OCI-LY3 (cell line): ENCODE data around the gene ARHGAP22.

Experiments used
- H2AFZ ChIP-seq: fragments of 200-600, 300-600 bp; shearing (Covaris generic); 2 replicates; pipeline ENCODE4 v1.6.0; 2014; ENCODE audit warnings: antibody characterized with exemption, low read depth, low read length
- H3K27ac ChIP-seq: fragments of 200-600, 300-600 bp; sonication (generic); 2 replicates; pipeline ENCODE4 v1.5.1; 2014; ENCODE audit warnings: mild to moderate bottlenecking, low read length, moderate library complexity, mixed read lengths
- H3K27me3 ChIP-seq: fragments of 200-600, 300-600 bp; sonication (generic); 2 replicates; pipeline ENCODE4 v1.6.1; 2014; ENCODE audit warnings: low read depth, low read length, mixed read lengths
- H3K36me3 ChIP-seq: fragments of 200-600, 300-600 bp; sonication (generic); replicated peaks from 2 replicates; pipeline ENCODE3; 2014; ENCODE audit warnings: low read depth, low read length, mixed read lengths
- H3K4me1 ChIP-seq: fragments of 300-600, 200-600 bp; sonication (generic); 2 replicates; pipeline ENCODE4 v1.6.1; 2014; ENCODE audit warnings: low read length, mixed read lengths
- H3K4me2 ChIP-seq: fragments of 200-600, 300-600 bp; sonication (generic); 2 replicates; pipeline ENCODE4 v1.6.1; 2014; ENCODE audit warnings: low read length, mixed read lengths
- H3K4me3 ChIP-seq: fragments of 300-600, 200-600 bp; sonication (generic); 2 replicates; pipeline ENCODE4 v1.5.1; 2014; ENCODE audit warnings: antibody characterized with exemption, mild to moderate bottlenecking, low read length, moderate library complexity
- H3K79me2 ChIP-seq: fragments of 300-600, 200-600 bp; shearing (Covaris generic); 2 replicates; pipeline ENCODE4 v1.6.1; 2014; ENCODE audit warnings: mild to moderate bottlenecking, low read length, mixed read lengths
- H3K9ac ChIP-seq: fragments of 300-600, 200-600 bp; shearing (Covaris generic); 2 replicates; pipeline ENCODE4 v1.6.0; 2014; ENCODE audit warnings: mild to moderate bottlenecking, low read length, moderate library complexity
- H3K9me3 ChIP-seq: fragments of 200-600, 300-600 bp; shearing (Covaris generic); 2 replicates; pipeline ENCODE4 v1.6.1; 2014; ENCODE audit warnings: low read length, mixed read lengths; ENCODE audit not compliant: insufficient read depth
- H4K20me1 ChIP-seq: fragments of 200-600, 300-600 bp; sonication (generic); 2 replicates; pipeline ENCODE4 v1.6.1; 2016; ENCODE audit warnings: low read length, mixed read lengths; ENCODE audit not compliant: insufficient read depth
- EZH2phosphoT487 ChIP-seq: fragments of 200-600 bp; shearing (Covaris generic); IDR thresholded peaks from 2 replicates; pipeline ENCODE4 v1.6.1; 2018; ENCODE audit warnings: antibody characterized with exemption, mixed run types, low read depth
- TF ChIP-seq, protein P1 (sequence below): fragments of 200-600, 300-600 bp; sonication (generic); IDR thresholded peaks from 2 replicates; pipeline ENCODE4 v1.5.1; 2014; ENCODE audit warnings: antibody characterized with exemption, low read length, low read depth

Gene ARHGAP22

DNA sequence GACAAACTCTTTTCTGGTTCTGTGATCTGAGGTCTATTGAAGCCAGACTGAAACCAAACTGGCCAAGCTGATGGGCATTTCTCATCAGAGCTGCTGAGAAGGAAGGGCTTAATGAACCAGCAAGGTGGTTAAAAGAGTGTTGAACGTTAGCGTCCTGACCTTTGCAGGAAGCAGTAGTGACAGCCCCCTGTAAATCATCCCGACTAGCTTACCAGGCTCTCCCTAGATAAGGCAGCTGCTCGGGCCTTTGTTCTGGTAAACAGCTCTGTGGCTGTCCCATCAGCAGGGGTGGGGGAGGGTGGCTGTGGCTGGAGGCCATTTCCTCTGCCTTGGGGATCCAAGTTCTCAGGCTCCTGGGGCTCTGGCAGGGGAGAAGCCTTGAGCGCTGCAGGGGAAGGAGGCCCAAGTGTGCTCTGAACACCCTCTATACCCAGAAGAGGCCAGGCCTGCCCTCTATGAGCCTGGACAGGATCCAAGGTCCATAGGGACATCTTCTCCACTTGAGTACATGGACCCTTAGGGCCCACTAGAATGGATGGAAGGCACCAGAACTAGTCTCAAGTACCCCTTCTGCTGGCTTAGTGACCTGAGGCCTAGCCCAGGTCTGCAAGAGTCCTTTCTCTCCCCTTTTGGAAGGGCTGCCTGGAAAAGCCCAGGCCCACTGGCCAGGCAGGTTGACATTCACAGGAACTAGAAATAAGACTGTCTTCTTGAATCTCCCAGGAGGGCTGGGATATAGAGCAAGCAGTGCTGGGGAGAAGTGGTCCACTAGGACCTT is 134.6 kb downstream of the ARHGAP22 start:
- no peak for TF ChIP-seq EZH2phosphoT487
- TF ChIP-seq, protein P1, sequence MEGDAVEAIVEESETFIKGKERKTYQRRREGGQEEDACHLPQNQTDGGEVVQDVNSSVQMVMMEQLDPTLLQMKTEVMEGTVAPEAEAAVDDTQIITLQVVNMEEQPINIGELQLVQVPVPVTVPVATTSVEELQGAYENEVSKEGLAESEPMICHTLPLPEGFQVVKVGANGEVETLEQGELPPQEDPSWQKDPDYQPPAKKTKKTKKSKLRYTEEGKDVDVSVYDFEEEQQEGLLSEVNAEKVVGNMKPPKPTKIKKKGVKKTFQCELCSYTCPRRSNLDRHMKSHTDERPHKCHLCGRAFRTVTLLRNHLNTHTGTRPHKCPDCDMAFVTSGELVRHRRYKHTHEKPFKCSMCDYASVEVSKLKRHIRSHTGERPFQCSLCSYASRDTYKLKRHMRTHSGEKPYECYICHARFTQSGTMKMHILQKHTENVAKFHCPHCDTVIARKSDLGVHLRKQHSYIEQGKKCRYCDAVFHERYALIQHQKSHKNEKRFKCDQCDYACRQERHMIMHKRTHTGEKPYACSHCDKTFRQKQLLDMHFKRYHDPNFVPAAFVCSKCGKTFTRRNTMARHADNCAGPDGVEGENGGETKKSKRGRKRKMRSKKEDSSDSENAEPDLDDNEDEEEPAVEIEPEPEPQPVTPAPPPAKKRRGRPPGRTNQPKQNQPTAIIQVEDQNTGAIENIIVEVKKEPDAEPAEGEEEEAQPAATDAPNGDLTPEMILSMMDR, result no peak
- Histone ChIP-seq H3K4me2 (no peak overlapping the region), H3K4me3 (no peak overlapping the region), H3K4me1 (no peaks in the 10 kb centered on the region), H3K79me2 (no peaks in the 10 kb centered on the region), H4K20me1 (no peaks in the 10 kb centered on the region), H3K36me3 (no peaks in the 10 kb centered on the region), H3K9me3 (no peaks in the 10 kb centered on the region), H3K27ac (no peak overlapping the region), H3K27me3 (0 out of 2 replicates have a peak, but pooled peaks cover 3% of the 10 kb centered on the region), H3K9ac (no peak overlapping the region), H2AFZ (no peak overlapping the region)

DNA sequence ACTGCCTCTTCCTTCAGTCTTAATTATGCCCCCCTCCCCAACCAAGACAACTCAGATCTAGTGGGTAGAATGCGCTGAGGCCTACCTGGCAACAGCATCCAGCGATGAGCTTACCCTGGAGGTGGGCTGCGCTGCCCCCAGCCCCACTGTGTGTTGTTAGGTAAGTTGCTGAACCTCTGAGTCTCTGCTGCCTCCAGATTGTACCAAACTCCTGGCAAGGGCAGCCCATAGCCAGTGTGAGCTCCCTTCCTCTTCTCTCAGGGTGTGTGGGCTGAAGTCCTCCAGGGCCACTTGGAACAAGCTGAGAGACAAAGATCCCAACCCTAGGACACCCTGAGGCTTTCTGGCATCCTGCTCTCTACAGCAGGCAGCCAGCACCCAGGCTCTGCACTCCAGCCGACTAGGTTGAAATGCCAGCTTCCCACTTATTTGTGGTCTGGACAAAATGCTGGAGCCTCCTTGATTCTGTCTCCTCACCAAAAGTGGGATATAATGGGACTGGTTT is 135.3 kb downstream of the ARHGAP22 start:
- TF ChIP-seq EZH2phosphoT487, result no peak
- TF ChIP-seq, protein P1, result no peak
- Histone ChIP-seq H3K9me3 (no peaks in the 10 kb centered on the region), H3K27ac (no peak overlapping the region), H3K9ac (no peak overlapping the region), H3K27me3 (0 out of 2 replicates have a peak, but pooled peaks cover 3% of the 10 kb centered on the region), H4K20me1 (no peaks in the 10 kb centered on the region), H3K79me2 (no peaks in the 10 kb centered on the region), H3K4me1 (no peaks in the 10 kb centered on the region), H3K4me2 (no peak overlapping the region), H3K36me3 (no peaks in the 10 kb centered on the region), H3K4me3 (no peak overlapping the region), H2AFZ (no peak overlapping the region)

DNA sequence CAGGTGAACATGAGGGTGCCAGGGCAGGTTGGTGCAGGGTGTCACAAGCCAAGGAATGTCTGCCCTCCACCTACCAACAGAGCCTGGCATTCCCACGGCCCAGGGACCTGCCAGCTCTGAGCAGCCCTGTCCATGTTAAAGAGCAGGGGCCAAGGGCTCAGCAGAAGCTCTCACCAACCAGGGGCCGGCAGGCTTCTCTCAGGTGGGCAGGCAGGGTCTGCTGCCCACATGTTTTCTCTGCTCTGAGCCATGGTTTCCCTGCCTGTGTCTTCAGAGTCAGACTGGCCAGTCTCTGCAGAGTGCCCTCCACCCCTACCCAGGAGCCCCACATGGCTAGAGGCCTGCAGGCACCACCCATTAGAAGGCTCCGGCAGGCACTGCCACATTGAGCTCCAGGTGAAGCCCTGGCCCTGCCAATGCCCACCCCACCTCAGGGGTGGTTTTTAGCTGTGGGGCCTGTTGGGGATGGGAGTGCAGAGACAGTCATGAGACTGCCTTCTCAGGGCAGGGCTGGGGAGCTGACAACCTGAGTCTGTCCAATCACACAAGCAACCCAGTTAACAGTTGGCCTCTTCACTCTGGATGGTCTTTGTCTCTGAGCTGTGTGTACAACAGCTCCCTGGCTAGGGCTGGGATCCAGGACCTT is 135.9 kb downstream of the ARHGAP22 start:
- Histone ChIP-seq H3K9ac (no peak overlapping the region), H3K27me3 (0 out of 2 replicates have a peak, but pooled peaks cover 3% of the 10 kb centered on the region), H3K79me2 (no peaks in the 10 kb centered on the region), H2AFZ (no peak overlapping the region), H3K4me3 (no peak overlapping the region), H3K27ac (no peak overlapping the region), H3K4me1 (no peaks in the 10 kb centered on the region), H3K36me3 (no peaks in the 10 kb centered on the region), H3K4me2 (no peak overlapping the region), H3K9me3 (no peaks in the 10 kb centered on the region), H4K20me1 (no peaks in the 10 kb centered on the region)
- TF ChIP-seq, protein P1, result no peak
- no peak for TF ChIP-seq EZH2phosphoT487

DNA sequence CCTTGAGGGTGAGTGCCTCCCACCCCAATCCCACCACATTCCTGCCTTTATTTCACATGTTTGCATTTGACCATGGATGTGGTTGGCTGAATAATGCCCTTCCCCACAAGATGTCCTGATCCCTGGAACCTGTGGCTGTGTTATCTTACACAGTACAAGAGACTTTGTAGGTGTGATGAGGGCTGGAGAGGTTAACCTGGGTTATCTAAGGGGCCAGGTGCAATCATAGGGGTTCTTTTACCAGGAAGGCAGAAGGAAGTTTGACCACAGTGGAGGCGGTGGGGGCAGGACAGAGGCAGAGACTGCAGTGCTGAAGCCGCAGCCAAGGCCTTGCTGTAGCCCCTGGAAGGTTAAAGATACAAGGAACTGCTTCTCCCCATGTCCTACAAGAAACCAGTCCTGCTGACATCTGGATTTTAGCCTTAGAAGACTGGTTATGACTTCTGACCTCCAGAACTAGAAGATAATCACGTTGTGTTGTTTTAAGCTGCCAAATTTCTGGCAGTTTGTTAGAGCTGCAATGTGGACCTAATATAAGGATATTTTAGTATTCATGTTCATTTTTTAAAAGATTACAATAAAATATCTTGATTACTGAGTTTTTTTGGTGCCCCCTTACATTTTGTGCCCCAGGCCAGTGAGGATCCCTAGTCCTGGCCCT is 136.6 kb downstream of the ARHGAP22 start:
- Histone ChIP-seq H3K9ac (no peak overlapping the region), H4K20me1 (no peaks in the 10 kb centered on the region), H3K27me3 (no peaks in the 10 kb centered on the region), H3K4me2 (no peak overlapping the region), H3K79me2 (no peaks in the 10 kb centered on the region), H3K4me1 (no peaks in the 10 kb centered on the region), H2AFZ (no peak overlapping the region), H3K36me3 (no peaks in the 10 kb centered on the region), H3K4me3 (no peak overlapping the region), H3K9me3 (no peaks in the 10 kb centered on the region), H3K27ac (no peak overlapping the region)
- TF ChIP-seq EZH2phosphoT487, result no peak
- TF ChIP-seq, protein P1, result no peak
